ENCODE data around the gene FOXM1.
"Not testable (repeated sequence)": the region's sequence is repeated elsewhere in the genome, so short reads cannot be mapped to it uniquely, and the experiment has no call there.

FOXM1 gene

DNA sequence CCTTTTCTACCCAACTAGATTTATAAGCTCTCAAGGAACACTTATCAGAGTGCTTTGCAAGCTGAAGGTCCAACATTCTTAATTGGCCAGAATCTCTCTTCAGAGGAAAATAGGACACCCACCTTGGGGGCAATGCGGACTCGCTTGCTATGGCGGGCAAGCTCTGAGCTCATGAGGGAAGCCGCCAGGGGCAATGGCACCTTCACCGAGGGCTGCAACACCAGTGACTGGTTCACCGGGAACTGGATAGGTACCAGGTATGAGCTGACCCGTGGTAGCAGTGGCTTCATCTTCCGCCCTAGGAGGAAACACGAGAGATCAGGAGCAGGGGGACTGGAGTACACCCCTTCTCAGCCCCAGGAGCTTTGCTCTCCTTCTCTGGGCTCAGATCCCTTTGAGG lies 12.8 kb downstream of the FOXM1 start:
- H3K4me2 ChIP-seq = no peak overlapping the region
- TF ChIP-seq Cebpa-rat (IDR thresholded peaks at IDR 0.05) = no peak
- no peaks in the 10 kb centered on the region for H3K4me1 ChIP-seq
- no peak overlapping the region for H3K9ac ChIP-seq
- no peaks in the 10 kb centered on the region for H3K27me3 ChIP-seq
- peaks cover 67 to 100% (median 100%) of the 10 kb centered on the region in 11 experiments for H3K36me3 ChIP-seq
- no peak overlapping the region for H3K27ac ChIP-seq
- no peaks in the 10 kb centered on the region for H3K9me3 ChIP-seq (replicated peaks in 1 of 11)
- peaks cover 0 to 41% (median 11%) of the 10 kb centered on the region in 11 experiments; a peak in 10 of 22 replicates for H4K20me1 ChIP-seq
- no peak overlapping the region for H3K4me3 ChIP-seq

DNA sequence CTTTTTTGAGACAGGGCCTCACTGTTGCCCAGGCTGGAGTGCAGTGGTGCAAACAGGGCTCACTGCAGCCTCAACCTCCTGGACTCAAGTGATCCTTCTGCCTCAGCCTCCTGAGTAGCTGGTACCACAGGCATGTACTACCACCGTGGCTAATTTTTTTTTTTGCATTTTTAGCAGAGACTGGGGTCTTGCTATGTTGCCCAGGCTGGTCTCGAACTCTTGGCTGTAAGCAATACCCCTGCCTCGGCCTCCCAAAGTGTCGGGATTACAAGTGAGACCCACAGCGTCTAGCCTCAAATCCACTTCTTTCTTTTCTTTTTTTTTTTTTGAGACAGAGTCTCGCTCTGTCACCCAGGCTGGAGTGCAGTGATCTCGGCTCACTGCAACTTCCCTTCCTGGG lies 13.6 kb downstream of the FOXM1 start:
- H3K27ac ChIP-seq = not testable (repeated sequence)

DNA sequence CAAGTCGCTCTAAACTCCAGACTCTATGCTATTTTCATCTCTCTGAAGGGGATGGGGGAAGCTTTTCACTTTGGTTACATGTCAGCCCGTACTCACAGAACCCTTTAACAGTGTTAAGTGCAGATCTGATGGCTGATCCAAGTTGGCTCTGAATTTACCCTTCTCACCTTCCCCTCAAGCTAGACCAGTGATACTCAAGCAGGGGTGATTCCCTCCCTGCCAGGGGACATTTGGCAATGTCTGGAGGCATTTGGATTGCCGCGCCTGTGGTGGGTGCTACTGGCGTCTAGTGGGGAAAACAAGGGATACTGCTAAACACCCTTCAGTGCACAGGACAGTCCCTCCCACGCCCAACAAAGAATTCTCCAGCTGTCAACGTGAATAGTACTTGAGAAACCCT lies 14.1 kb downstream of the FOXM1 start:
- Histone ChIP-seq H3K4me1 (no peaks in the 10 kb centered on the region), H3K4me2 (no peak overlapping the region), H3K9ac (no peak overlapping the region), H4K20me1 (peaks cover 0 to 53% (median 19%) of the 10 kb centered on the region in 11 experiments; a peak in 11 of 22 replicates), H3K36me3 (peaks cover 71 to 100% (median 100%) of the 10 kb centered on the region in 11 experiments), H3K4me3 (no peak overlapping the region), H3K27ac (no peak overlapping the region), H3K27me3 (no peaks in the 10 kb centered on the region), H3K9me3 (replicated peaks in 1 of 11) (no peaks in the 10 kb centered on the region)
- TF ChIP-seq Cebpa-rat (IDR thresholded peaks at IDR 0.05) = no peak

More for the DNA sequence above, 13.6 kb downstream of the FOXM1 start:
- H3K9ac ChIP-seq; H3K4me3 ChIP-seq; H3K9me3 ChIP-seq (replicated peaks in 1 of 11); H3K4me2 ChIP-seq; H3K27me3 ChIP-seq; H3K4me1 ChIP-seq: not testable (repeated sequence)
- H3K36me3 ChIP-seq = peaks cover 72 to 100% (median 100%) of the 10 kb centered on the region in 11 experiments
- H4K20me1 ChIP-seq = peaks cover 0 to 48% (median 16%) of the 10 kb centered on the region in 11 experiments; a peak in 9 of 22 replicates

DNA sequence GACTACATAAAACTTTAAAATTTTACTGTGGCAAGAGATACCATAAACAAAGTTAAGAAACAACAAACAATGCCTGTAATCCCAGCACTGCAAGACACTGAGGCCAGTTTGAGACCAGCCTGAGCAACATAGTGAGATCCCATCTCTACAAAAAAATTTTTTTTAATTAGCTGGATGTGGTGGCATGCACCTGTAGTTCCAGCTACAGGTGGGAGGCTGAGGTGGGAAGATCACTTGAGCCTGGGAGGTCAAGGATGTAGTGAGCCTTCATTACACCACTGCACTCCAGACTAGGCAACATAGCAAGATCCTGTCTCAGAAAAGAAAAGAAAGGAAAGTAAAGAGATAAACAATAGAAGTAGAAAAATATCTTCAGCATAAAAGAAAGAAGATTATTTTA lies 16.8 kb downstream of the FOXM1 start:
- Histone ChIP-seq H3K4me1 (peaks cover 0 to 17% (median 10%) of the 10 kb centered on the region in 10 experiments; a peak in 13 of 20 replicates), H3K9me3 (replicated peaks in 1 of 11) (no peaks in the 10 kb centered on the region), H3K36me3 (peaks cover 58 to 88% (median 86%) of the 10 kb centered on the region in 11 experiments), H3K27me3 (no peaks in the 10 kb centered on the region), H3K4me3 (no peak overlapping the region), H3K27ac (no peak overlapping the region), H4K20me1 (peaks cover 0 to 65% (median 29%) of the 10 kb centered on the region in 11 experiments; a peak in 14 of 22 replicates), H3K4me2 (no peak overlapping the region), H3K9ac (no peak overlapping the region)
- no peak for TF ChIP-seq Cebpa-rat (IDR thresholded peaks at IDR 0.05)

DNA sequence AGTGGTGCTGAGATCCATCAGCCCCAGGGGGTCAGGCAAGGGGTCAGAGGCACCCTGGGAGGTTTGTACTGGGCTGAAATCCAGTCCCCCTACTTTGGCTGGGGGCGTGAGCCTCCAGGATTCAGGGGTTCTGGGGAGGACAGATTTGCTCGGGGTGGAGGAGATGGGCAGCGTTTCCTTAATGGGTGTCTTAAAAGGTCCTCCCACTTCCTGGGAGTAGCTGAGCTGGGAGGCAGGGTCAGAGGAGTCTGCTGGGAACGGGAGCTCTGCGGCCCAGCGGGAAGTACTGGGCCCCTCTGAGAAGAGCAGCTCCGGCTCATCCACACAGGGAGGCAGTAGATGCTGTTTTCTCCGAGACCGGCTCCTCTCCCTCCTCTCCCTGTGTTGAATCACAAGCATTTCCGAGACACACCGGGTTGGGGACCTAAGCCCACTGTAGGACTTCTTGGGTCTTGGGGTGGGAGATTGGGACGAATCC lies 18.0 kb downstream of the FOXM1 start:
- peaks cover 46 to 79% (median 74%) of the 10 kb centered on the region in 11 experiments for H3K36me3 ChIP-seq
- H3K9ac ChIP-seq = no peak overlapping the region; a peak in 1 of 22 replicates
- H3K4me1 ChIP-seq = peaks cover 0 to 17% (median 10%) of the 10 kb centered on the region in 10 experiments; a peak in 13 of 20 replicates

DNA sequence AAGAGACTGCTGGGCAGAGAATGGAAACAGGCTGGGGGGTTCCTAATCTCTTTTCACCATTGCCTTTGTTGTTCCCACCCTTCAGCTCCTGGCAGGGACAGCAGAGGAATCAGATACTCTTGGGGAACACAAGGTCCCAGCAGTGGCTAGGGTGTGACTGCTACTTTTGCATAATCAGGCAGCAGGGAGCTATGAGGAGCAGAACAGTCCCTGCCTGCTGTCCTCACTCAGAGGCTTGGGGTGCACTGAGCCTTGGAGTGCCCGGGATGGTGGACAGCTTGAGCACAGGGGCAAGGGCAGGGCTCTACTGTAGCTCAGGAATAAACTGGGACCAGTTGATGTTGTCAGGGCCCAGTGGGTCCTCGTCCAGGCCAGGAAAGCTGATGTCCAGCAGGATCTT lies 18.6 kb downstream of the FOXM1 start:
- Histone ChIP-seq H3K4me2 (no peak overlapping the region), H3K36me3 (peaks cover 43 to 73% (median 67%) of the 10 kb centered on the region in 11 experiments), H3K27ac (no peak overlapping the region), H3K4me3 (no peak overlapping the region), H3K4me1 (peaks cover 0 to 17% (median 10%) of the 10 kb centered on the region in 10 experiments; a peak in 13 of 20 replicates), H3K27me3 (no peaks in the 10 kb centered on the region), H3K9me3 (replicated peaks in 1 of 11) (no peaks in the 10 kb centered on the region), H4K20me1 (peaks cover 0 to 50% (median 28%) of the 10 kb centered on the region in 11 experiments; a peak in 14 of 22 replicates), H3K9ac (no peak overlapping the region)
- TF ChIP-seq Cebpa-rat (IDR thresholded peaks at IDR 0.05) = no peak

More for the DNA sequence above, 18.0 kb downstream of the FOXM1 start:
- Histone ChIP-seq H3K4me2 (no peak overlapping the region), H3K9me3 (replicated peaks in 1 of 11) (no peaks in the 10 kb centered on the region), H3K27ac (no peak overlapping the region), H4K20me1 (peaks cover 0 to 53% (median 28%) of the 10 kb centered on the region in 11 experiments; a peak in 14 of 22 replicates), H3K4me3 (no peak overlapping the region), H3K27me3 (no peaks in the 10 kb centered on the region)
- TF ChIP-seq Cebpa-rat (IDR thresholded peaks at IDR 0.05) = no peak

DNA sequence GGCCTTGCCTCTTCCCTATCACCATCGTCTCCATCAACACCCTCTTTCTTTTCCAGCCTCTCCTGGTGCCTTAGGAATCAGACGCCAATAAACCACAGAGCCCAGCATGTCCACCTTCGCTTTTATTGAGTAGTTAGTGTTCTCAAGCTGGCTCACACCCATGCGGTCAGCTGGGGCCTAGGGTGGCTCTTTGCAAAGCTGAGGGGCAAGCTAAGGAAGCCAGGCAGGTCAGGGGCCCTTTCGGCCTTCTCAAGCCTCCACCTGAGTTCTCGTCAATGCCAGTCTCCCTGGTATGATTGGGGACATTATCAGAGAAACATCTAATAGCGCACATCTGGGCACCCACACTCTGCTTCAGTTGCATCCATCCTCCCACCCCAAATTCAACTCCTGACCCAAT lies 19.4 kb downstream of the FOXM1 start:
- Histone ChIP-seq H3K27me3 (no peaks in the 10 kb centered on the region), H3K4me1 (peaks cover 0 to 21% (median 13%) of the 10 kb centered on the region in 10 experiments; a peak in 14 of 20 replicates)

DNA sequence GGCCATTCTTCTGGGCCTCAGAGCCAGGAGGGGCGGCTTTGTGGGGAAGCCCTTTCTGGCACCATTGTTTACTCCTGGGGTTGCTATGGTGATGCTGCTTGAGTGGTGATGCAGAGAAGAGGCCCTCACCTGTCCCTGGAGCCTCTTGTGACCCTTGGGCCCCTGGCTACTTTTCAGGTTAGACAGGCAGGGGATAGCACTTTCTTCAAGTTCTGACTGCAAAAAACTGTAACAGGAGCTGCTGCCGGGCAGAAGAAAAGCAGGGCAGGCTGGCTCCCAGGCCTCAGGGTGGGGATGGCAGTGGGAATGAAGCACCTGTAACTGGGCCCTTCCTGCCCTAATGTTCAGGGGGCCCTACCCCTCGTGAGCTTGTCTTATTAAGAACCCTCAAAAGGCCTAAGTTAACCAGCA lies 19.9 kb downstream of the FOXM1 start, which contains the start of gene TEX52:
Gene TEX52, minus strand, starts transcription at position 19 of the 411 bp plus-strand sequence. Its CDS starts 13 bp downstream, at position 6.
- Histone ChIP-seq H4K20me1 (peaks cover 0 to 40% (median 24%) of the 10 kb centered on the region in 11 experiments; a peak in 14 of 22 replicates), H3K9ac (peak within 1 kb of the TSS in 3 of 11 experiments; percentile 5 to 24 (median 10); a peak in 1 of 22 replicates), H3K27ac (no peak within 1 kb of the TSS), H3K4me3 (no peak within 1 kb of the TSS), H3K9me3 (replicated peaks in 1 of 11) (no peaks in the 10 kb centered on the region), H3K36me3 (peaks cover 31 to 60% (median 54%) of the 10 kb centered on the region in 11 experiments), H3K27me3 (no peaks in the 10 kb centered on the region), H3K4me2 (peak within 1 kb of the TSS in 5 of 11 experiments; percentile 14 to 39 (median 18); a peak in 5 of 22 replicates), H3K4me1 (peaks cover 0 to 27% (median 19%) of the 10 kb centered on the region in 10 experiments; a peak in 16 of 20 replicates)
- TF ChIP-seq Cebpa-rat (IDR thresholded peaks at IDR 0.05) = no peak

More for the DNA sequence above, 19.4 kb downstream of the FOXM1 start:
- H3K9ac ChIP-seq = no peak overlapping the region
- no peak overlapping the region for H3K4me3 ChIP-seq
- no peaks in the 10 kb centered on the region for H3K9me3 ChIP-seq (replicated peaks in 1 of 11)
- H3K36me3 ChIP-seq = peaks cover 36 to 65% (median 60%) of the 10 kb centered on the region in 11 experiments
- no peak overlapping the region for H3K4me2 ChIP-seq
- no peak overlapping the region for H3K27ac ChIP-seq
- peaks cover 0 to 42% (median 27%) of the 10 kb centered on the region in 11 experiments; a peak in 14 of 22 replicates for H4K20me1 ChIP-seq
- no peak for TF ChIP-seq Cebpa-rat (IDR thresholded peaks at IDR 0.05)

DNA sequence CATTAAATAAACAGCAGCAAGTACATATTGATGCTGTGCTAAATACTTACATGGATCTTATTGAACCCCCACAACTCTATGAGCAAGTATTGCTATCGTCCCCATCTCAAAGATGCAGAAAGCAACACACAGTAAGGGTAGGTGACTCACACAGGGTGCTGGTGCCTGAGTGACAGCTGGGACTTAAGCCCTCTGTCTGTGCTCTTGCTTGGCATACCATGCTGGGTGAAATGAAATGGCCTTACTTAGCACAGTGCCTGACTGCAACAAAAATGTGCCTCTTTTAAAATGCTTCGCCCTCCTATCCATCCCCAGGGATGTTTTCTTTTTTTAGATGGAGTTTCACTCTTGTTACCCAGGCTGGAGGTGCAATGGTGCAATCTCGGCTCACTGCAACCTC lies 20.9 kb downstream of the FOXM1 start:
- peaks cover 5 to 36% (median 28%) of the 10 kb centered on the region in 10 experiments; a peak in 17 of 20 replicates for H3K4me1 ChIP-seq
- no peaks in the 10 kb centered on the region for H3K9me3 ChIP-seq (replicated peaks in 1 of 11)
- H3K4me3 ChIP-seq = no peak overlapping the region
- H3K36me3 ChIP-seq = peaks cover 29 to 50% (median 44%) of the 10 kb centered on the region in 11 experiments
- peak overlapping the region in 5 of 11 experiments; percentile 14 to 39 (median 18); a peak in 5 of 22 replicates for H3K4me2 ChIP-seq
- H3K27ac ChIP-seq = no peak overlapping the region
- no peaks in the 10 kb centered on the region for H3K27me3 ChIP-seq
- H4K20me1 ChIP-seq = peaks cover 0 to 40% (median 24%) of the 10 kb centered on the region in 11 experiments; a peak in 14 of 22 replicates
- no peak for TF ChIP-seq Cebpa-rat (IDR thresholded peaks at IDR 0.05)
- 0 out of 22 replicates have a peak overlapping the region, but pooled peaks of 1 of the 11 experiments have one; percentile 24 for H3K9ac ChIP-seq

Data from BLaER1 treated with 17β-estradiol and CSF1 and Interleukin-3, amounts not matched to agents 10 nM and 100 nM (cell line).